ENCODE measurements around the gene KHDC4.
"Not testable (repeated sequence)": the region's sequence is repeated elsewhere in the genome, so short reads cannot be mapped to it uniquely, and the experiment has no call there.

KHDC4 gene

GRCh38 chr1:155940482-155940992 is 6.3 kb upstream of the KHDC4 start:
- no peak for DNase-seq

GRCh38 chr1:155938220-155938627 is 4.0 kb upstream of the KHDC4 start:
- peak; percentile 32 for DNase-seq

GRCh38 chr1:155934936-155935590 is 850 bp upstream of the KHDC4 start:
- peak; percentile 71 for DNase-seq

- no peak for DNase-seq
Measured at GRCh38 chr1:155933591-155934096, 569 bp downstream of the KHDC4 start.

- DNase-seq: no peak
Measured at GRCh38 chr1:155932487-155932886, 1.7 kb downstream of the KHDC4 start.

- no peak for DNase-seq
Measured at GRCh38 chr1:155932081-155932480, 2.1 kb downstream of the KHDC4 start.

GRCh38 chr1:155931332-155932038 is 2.7 kb downstream of the KHDC4 start:
- DNase-seq: no peak

- not testable (repeated sequence) for DNase-seq
Measured at GRCh38 chr1:155930725-155931124, 3.5 kb downstream of the KHDC4 start.

- no peak for DNase-seq
Measured at GRCh38 chr1:155929057-155929456, 5.2 kb downstream of the KHDC4 start.

GRCh38 chr1:155925506-155925905 is 8.7 kb downstream of the KHDC4 start:
- no peak for DNase-seq

- DNase-seq: no peak
Measured at GRCh38 chr1:155920717-155921116, 13.5 kb downstream of the KHDC4 start.

- DNase-seq: no peak
Measured at GRCh38 chr1:155919801-155920200, 14.4 kb downstream of the KHDC4 start.

- no peak for DNase-seq
Measured at GRCh38 chr1:155918660-155919059, 15.6 kb downstream of the KHDC4 start.

GRCh38 chr1:155913969-155914757 is 20.1 kb downstream of the KHDC4 start:
- no peak for DNase-seq

GRCh38 chr1:155912056-155912536 is 22.1 kb downstream of the KHDC4 start:
- no peak for DNase-seq

GRCh38 chr1:155911156-155912055 is 22.8 kb downstream of the KHDC4 start, which contains the start of gene RIT1:
Gene RIT1 (minus strand): TSS chr1:155911349. CDS start chr1:155910761, 588 bp downstream.
- peak; percentile 44 for DNase-seq

- DNase-seq: no peak
Measured at GRCh38 chr1:155910621-155911121, 23.5 kb downstream of the KHDC4 start.

- no peak for DNase-seq
Measured at GRCh38 chr1:155909894-155910293, 24.3 kb downstream of the KHDC4 start.

- DNase-seq: no peak
Measured at GRCh38 chr1:155904261-155904660, 30.0 kb downstream of the KHDC4 start.

GRCh38 chr1:155900161-155900560 is 34.1 kb downstream of the KHDC4 start:
- no peak for DNase-seq

- no peak for DNase-seq
Measured at GRCh38 chr1:155899683-155900082, 34.5 kb downstream of the KHDC4 start.

GRCh38 chr1:155898888-155899287 is 35.3 kb downstream of the KHDC4 start:
- DNase-seq: no peak

Measured in NCI-H187 treated with DMSO at 0.1 percent for 48 hours (cell line).